Activated naive CD4-positive, alpha-beta T cell treated with anti-CD3 and anti-CD28 coated beads, Interleukin-2, amount 10 ng/mL, durations not matched to agents 7 days and 5 days (primary cell): ENCODE data around the gene LIMS3.
"Not testable (repeated sequence)": the region's sequence is repeated elsewhere in the genome, so short reads cannot be mapped to it uniquely, and the experiment has no call there.

Source experiments
- CTCF ChIA-PET: fragments of 350-600 bp; sonication (Branson Sonifier 250); formaldehyde crosslinking; loops from one replicate; lab custom pipeline; 2021; ENCODE audit warnings: antibody characterized with exemption; lab: Charles Lee
- DNase-seq: peaks from one replicate; pipeline ENCODE4 v3.0.0-alpha.2; 2020
- H3K27ac Mint-ChIP-seq: one replicate; pipeline ENCODE4 v1.8.0; 2021; ENCODE audit warnings: mild to moderate bottlenecking, moderate library complexity, mixed read lengths
- H3K27me3 Mint-ChIP-seq: one replicate; pipeline ENCODE4 v1.8.0; 2021; ENCODE audit warnings: mild to moderate bottlenecking, mixed read lengths
- H3K36me3 Mint-ChIP-seq: one replicate; pipeline ENCODE4 v1.8.0; 2021; ENCODE audit warnings: mixed read lengths
- H3K4me1 Mint-ChIP-seq: one replicate; pipeline ENCODE4 v1.8.0; 2021; ENCODE audit warnings: mixed read lengths
- H3K4me3 Mint-ChIP-seq: one replicate; pipeline ENCODE4 v1.8.0; 2021; ENCODE audit warnings: mild to moderate bottlenecking, moderate library complexity, mixed read lengths
- H3K9me3 Mint-ChIP-seq: one replicate; pipeline ENCODE4 v1.8.0; 2021; ENCODE audit warnings: mixed read lengths

LIMS3 gene

DNA sequence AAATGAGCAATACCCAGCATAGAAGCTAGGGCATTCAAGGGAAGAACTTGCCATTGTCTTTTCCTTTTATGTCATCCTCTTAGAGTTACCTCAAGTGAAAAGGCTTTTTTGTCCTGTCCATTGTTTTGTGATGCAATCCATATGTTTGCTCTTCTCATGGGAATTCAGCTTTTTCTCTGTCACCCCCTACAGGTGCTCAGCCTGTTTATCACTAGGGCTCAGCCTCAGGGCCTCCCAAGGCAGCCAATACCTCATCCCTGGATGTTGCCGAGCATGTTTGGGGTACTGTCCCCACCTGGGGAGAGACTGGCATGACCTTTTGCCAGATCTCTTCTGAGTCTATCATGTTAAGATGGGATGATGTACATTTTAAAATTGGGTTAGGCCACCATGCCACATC is 65.5 kb downstream of the LIMS3 start:
- H3K27ac Mint-ChIP-seq, DNase-seq, H3K4me3 Mint-ChIP-seq, H3K4me1 Mint-ChIP-seq, H3K9me3 Mint-ChIP-seq, CTCF ChIA-PET, H3K27me3 Mint-ChIP-seq, H3K36me3 Mint-ChIP-seq: not testable (repeated sequence)

DNA sequence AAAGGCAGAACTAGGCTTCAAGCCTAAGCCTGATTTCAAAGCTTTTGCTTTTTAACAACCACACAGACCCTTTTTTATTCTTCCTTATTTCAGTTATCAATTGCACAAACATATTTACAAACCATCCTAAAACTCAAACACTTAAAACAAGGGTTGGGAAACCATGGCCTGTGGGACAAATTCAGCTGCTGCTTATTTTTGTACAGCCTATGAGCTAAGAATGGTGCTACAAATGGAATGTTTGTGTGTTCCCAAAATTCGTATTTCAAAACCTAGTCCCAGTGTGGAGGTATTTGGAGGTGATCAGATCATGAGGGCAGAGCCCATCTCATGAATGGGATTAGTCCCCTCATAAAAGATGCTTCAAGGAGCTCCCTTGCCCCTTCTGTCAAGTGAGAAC is 67.0 kb downstream of the LIMS3 start:
- DNase-seq, H3K27ac Mint-ChIP-seq, H3K9me3 Mint-ChIP-seq, H3K4me3 Mint-ChIP-seq, CTCF ChIA-PET, H3K4me1 Mint-ChIP-seq, H3K27me3 Mint-ChIP-seq, H3K36me3 Mint-ChIP-seq: not testable (repeated sequence)

DNA sequence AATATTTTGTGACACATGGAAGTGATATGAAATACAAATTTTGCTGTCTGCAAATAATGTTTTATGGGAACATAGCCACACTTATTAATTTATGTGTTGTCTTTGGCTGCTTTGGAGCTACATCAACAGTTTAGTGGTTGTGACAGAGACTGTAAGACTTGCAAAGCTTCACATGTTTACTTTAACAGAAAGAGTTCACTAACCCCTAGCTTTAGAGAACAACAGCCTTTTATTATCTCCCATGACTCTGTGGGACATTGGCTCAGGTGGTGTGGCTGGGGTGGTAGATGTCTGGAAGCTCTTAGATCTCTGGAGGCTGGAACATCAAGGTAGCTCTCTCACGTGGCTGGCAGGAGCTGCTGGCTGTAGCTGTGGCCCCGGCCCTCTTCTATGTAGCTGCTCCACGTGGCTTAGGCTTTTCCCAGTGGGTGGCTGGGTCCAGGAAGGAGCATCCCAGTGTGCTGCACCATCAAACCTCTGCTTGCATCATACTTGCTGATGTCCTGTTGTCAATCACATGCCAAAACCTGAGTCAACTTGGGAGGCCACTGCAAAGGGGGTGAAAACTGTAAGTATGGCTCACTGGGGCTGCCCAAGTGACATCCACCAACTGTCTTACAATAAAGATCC is 67.7 kb downstream of the LIMS3 start:
- H3K4me3 Mint-ChIP-seq, H3K27me3 Mint-ChIP-seq, H3K36me3 Mint-ChIP-seq, CTCF ChIA-PET, DNase-seq, H3K4me1 Mint-ChIP-seq, H3K27ac Mint-ChIP-seq, H3K9me3 Mint-ChIP-seq: not testable (repeated sequence)

DNA sequence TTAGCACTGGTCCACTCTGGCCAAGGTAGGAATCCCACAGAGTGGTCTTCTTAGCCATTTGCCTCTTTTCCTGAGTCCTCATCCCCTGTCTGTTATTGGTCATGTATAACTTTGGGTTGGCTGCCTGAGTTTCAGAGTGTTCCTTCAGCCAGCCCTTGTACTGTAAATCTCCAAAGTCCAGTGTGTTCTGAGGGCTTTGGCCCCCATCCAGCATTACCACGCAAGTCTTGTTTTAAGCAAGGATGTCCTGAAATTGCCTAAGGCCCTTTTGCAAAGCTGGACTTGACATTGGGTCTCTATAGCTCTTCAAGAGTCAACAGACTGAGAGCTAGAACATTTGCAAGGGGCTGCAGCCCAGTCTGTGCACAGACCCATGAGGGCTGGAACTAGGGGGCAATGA is 68.4 kb downstream of the LIMS3 start:
- DNase-seq, H3K27ac Mint-ChIP-seq, H3K27me3 Mint-ChIP-seq, H3K4me3 Mint-ChIP-seq, H3K9me3 Mint-ChIP-seq, H3K4me1 Mint-ChIP-seq, H3K36me3 Mint-ChIP-seq, CTCF ChIA-PET: not testable (repeated sequence)

DNA sequence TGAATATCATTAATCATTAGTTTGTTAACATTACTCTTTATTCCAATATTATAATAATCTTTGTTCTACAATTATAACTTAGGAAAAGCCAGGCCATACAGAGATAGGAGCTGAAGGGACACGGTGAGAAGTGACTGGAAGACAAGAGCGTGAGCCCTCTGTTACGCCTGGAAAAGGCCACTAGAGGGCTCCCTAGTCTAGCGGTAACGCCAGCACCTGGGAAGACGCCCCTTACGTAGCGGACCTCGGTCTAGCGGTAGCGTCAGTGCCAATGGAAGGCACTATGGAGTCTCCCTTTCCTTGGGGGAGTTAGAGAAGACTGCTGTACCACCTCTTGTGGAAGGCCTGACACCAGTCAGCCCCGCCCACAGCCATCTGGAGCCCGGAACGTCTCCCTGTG is 71.4 kb downstream of the LIMS3 start:
- H3K9me3 Mint-ChIP-seq = not testable (repeated sequence)

DNA sequence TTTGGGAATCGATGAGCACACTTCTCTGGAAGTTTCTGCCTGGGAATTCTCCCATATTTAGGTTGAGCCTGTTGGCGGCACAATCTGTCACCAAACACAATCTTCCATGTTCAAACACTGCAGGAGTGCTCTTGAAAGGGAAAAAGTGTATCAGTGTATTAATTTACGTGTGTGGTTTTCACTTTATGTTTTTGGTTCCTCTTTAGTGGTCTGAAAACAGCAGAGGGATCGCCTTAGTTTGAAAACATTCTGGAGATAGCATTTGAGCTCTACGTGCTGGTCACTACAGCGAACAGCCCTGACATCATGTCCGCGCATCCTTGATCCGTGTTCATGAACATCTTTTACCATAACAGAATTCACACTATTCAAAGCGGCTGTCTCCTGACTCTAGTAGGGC is 73.2 kb downstream of the LIMS3 start:
- H3K36me3 Mint-ChIP-seq = not testable (repeated sequence)

More for the DNA sequence above, 71.4 kb downstream of the LIMS3 start:
- CTCF ChIA-PET, H3K27me3 Mint-ChIP-seq, H3K27ac Mint-ChIP-seq, DNase-seq, H3K36me3 Mint-ChIP-seq, H3K4me3 Mint-ChIP-seq, H3K4me1 Mint-ChIP-seq: not testable (repeated sequence)

More for the DNA sequence above, 73.2 kb downstream of the LIMS3 start:
- DNase-seq, H3K4me1 Mint-ChIP-seq, H3K27ac Mint-ChIP-seq, H3K9me3 Mint-ChIP-seq, H3K4me3 Mint-ChIP-seq, H3K27me3 Mint-ChIP-seq, CTCF ChIA-PET: not testable (repeated sequence)
